Endothelial cell (in vitro differentiated cells): ENCODE results near the gene SMIM20. TPM values are rescaled to one million over a fixed set of nuclear protein-coding genes. Genes with fewer than 3 reads are reported as not detected.

Experiments
- DNase-seq: peaks from one replicate; pipeline ENCODE4 v3.0.0; 2021; ENCODE audit warnings: low spot score
- H3K27ac Mint-ChIP-seq: one replicate; pipeline ENCODE4 v1.8.0; 2021; ENCODE audit warnings: mixed read lengths, inconsistent platforms; ENCODE audit not compliant: unreplicated experiment
- H3K27me3 Mint-ChIP-seq: one replicate; pipeline ENCODE4 v1.8.0; 2021; ENCODE audit warnings: mild to moderate bottlenecking, moderate library complexity, mixed read lengths, inconsistent platforms; ENCODE audit not compliant: unreplicated experiment
- H3K36me3 Mint-ChIP-seq: one replicate; pipeline ENCODE4 v1.8.0; 2021; ENCODE audit warnings: mild to moderate bottlenecking, low read depth, mixed read lengths, inconsistent platforms; ENCODE audit not compliant: unreplicated experiment
- H3K4me1 Mint-ChIP-seq: one replicate; pipeline ENCODE4 v1.8.0; 2021; ENCODE audit warnings: mild to moderate bottlenecking, mixed read lengths, inconsistent platforms; ENCODE audit not compliant: unreplicated experiment
- H3K4me3 Mint-ChIP-seq: one replicate; pipeline ENCODE4 v1.8.0; 2021; ENCODE audit warnings: mild to moderate bottlenecking, mixed read lengths, inconsistent platforms; ENCODE audit not compliant: unreplicated experiment
- H3K9me3 Mint-ChIP-seq: one replicate; pipeline ENCODE4 v1.8.0; 2021; ENCODE audit warnings: mixed read lengths, inconsistent platforms; ENCODE audit not compliant: unreplicated experiment
- CTCF ChIP-seq: fragments of 200-600 bp; sonication (generic); IDR thresholded peaks from one replicate; pipeline ENCODE4 v1.5.0; 2021; ENCODE audit warnings: antibody characterized with exemption; ENCODE audit not compliant: unreplicated experiment
- total RNA-seq: library from RNA; stranded (reverse); fragmentation: NEBNext Ultra II Directional; extraction: Animal tissue kit (Norgen Biotek cat#: 25700); gene quantifications from one replicate; pipeline ENCODE4 v1.2.1, GENCODE V29; 2021; ENCODE audit not compliant: unreplicated experiment

The SMIM20 gene
- total RNA-seq, 1 donor from 2014 or later, result 22.5 TPM

GRCh38 chr4:25883565-25883964 lies 30.5 kb upstream of the SMIM20 start:
- Mint-ChIP-seq H3K4me1 (peaks cover 14% of the 10 kb centered on the region), H3K27me3 (peaks cover 3% of the 10 kb centered on the region), H3K27ac (no peak overlapping the region), H3K4me3 (no peak overlapping the region), H3K9me3 (peaks cover 4% of the 10 kb centered on the region), H3K36me3 (no peaks in the 10 kb centered on the region)
- no peak for DNase-seq
- no peak for TF ChIP-seq CTCF

DNA sequence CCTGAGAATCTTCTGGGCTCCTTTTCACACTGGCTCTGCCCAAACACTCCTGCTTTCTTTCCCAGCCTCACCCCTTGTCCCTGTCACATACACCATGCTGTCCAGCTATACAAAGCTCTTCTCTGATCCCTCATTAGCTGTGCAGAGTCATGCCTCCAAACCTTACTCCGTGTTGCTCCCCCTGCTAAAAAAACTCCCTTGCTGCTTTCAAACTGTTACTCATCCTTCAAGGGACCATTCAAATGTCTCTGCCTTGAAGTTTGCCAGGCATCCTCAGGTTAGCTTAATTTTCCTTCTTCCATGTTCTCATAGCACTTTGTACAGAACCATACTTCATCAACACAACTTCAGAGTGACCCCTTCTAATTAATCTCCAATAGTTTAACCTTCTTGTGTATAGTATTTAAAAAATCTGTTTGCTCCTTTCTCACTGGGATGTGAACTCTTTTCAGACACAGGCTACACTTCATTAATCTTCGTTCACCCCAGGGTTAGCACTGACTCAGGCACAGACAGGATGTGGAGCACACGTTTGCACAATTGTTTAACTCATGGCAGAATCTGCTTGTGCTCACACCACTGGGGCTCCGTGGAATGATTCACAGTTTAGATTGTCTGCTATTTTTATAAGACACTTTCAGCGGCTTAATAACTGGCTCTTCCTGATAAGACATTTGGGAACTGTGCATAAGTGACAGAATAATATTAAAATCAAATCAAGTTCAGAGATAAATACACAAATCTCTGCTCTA lies 29.8 kb upstream of the SMIM20 start:
- Mint-ChIP-seq H3K4me3 (no peak overlapping the region), H3K27ac (no peak overlapping the region), H3K4me1 (peaks cover 14% of the 10 kb centered on the region), H3K36me3 (no peaks in the 10 kb centered on the region), H3K27me3 (peaks cover 3% of the 10 kb centered on the region), H3K9me3 (peaks cover 4% of the 10 kb centered on the region)
- TF ChIP-seq CTCF, result no peak
- no peak for DNase-seq

- Mint-ChIP-seq H3K9me3 (peaks cover 4% of the 10 kb centered on the region), H3K4me3 (no peak overlapping the region), H3K36me3 (no peaks in the 10 kb centered on the region), H3K27ac (no peak overlapping the region), H3K27me3 (peaks cover 2% of the 10 kb centered on the region), H3K4me1 (peaks cover 26% of the 10 kb centered on the region)
- TF ChIP-seq CTCF, result no peak
- no peak for DNase-seq
Observed at GRCh38 chr4:25888781-25889180, 25.2 kb upstream of the SMIM20 start.

GRCh38 chr4:25889589-25890503 lies 24.2 kb upstream of the SMIM20 start:
- H3K4me3 Mint-ChIP-seq, result no peak overlapping the region
- no peak overlapping the region for H3K27ac Mint-ChIP-seq
- no peaks in the 10 kb centered on the region for H3K9me3 Mint-ChIP-seq

More at GRCh38 chr4:25889589-25890503, 24.2 kb upstream of the SMIM20 start:
- H3K4me1 Mint-ChIP-seq, result peaks cover 18% of the 10 kb centered on the region
- no peak for TF ChIP-seq CTCF
- no peak for DNase-seq
- no peaks in the 10 kb centered on the region for H3K36me3 Mint-ChIP-seq
- peaks cover 2% of the 10 kb centered on the region for H3K27me3 Mint-ChIP-seq
